ENCODE data around the gene PCYT2. TPM values are rescaled to one million over a fixed set of nuclear protein-coding genes. Genes with fewer than 3 reads are reported as not detected.
A peak's percentile ranks its signal among the peaks of the same experiment; 100 is the strongest.

Gene PCYT2
- 10 to 100 TPM; 36.0 to 64.9 (median 46.6) TPM for total RNA-seq

- DNase-seq (ENCODE audit: low spot score in 2 of 2), result peak; percentile 77 to 81
- 4 to 10% methylated on average over 27 to 65 of the region's 84 CpGs for WGBS, 2 donors
- Histone ChIP-seq H3K36me3 (peaks cover 0 to 73% (median 11%) of the 10 kb centered on the region in 3 donors), H3K9me3 (no peaks in the 10 kb centered on the region), H3K4me1 (peaks cover 0 to 29% (median 15%) of the 10 kb centered on the region in 4 donors), H3K27me3 (no peaks in the 10 kb centered on the region), H3K27ac (peak within 1 kb of the TSS; percentile 65 to 95 (median 86)), H3K4me3 (peak within 1 kb of the TSS; percentile 71 to 89 (median 77))
- TF ChIP-seq CTCF (IDR thresholded peaks at IDR 0.05) (peak in 1 of 5 experiments; percentile 8), POLR2A (IDR thresholded peaks at IDR 0.05) (peak in 1 of 2 donors; percentile 77), EP300 (IDR thresholded peaks at IDR 0.05) (no peak)
Measured at GRCh38 chr17:81911277-81911961, at the start of gene PCYT2. PCYT2 (minus strand) TSS chr17:81911399; CDS start chr17:81911355, 44 bp downstream.

GRCh38 chr17:81960130-81960958 is 49.1 kb upstream of the PCYT2 start:
- no peaks in the 10 kb centered on the region for H3K36me3 ChIP-seq
- no peak for TF ChIP-seq EP300 (IDR thresholded peaks at IDR 0.05)
- no peak for TF ChIP-seq POLR2A (IDR thresholded peaks at IDR 0.05)
- no peak overlapping the region for H3K27ac ChIP-seq
- H3K27me3 ChIP-seq, result peaks cover 4 to 78% of the 10 kb centered on the region in 2 donors
- 2 to 4% methylated on average over 10 to 53 of the region's 98 CpGs for WGBS, 2 donors
- no peak for DNase-seq (ENCODE audit: low spot score in 2 of 2)
- peak overlapping the region in 3 of 4 donors; percentile 22 to 54 (median 36) for H3K4me3 ChIP-seq
- peaks cover 0 to 29% (median 10%) of the 10 kb centered on the region in 4 donors for H3K4me1 ChIP-seq
- no peaks in the 10 kb centered on the region for H3K9me3 ChIP-seq

- Histone ChIP-seq H3K4me1 (peaks cover 0 to 29% (median 10%) of the 10 kb centered on the region in 4 donors), H3K27ac (no peak overlapping the region), H3K27me3 (peaks cover 4 to 84% of the 10 kb centered on the region in 2 donors), H3K4me3 (peak overlapping the region in 3 of 4 donors; percentile 22 to 54 (median 36)), H3K9me3 (no peaks in the 10 kb centered on the region), H3K36me3 (no peaks in the 10 kb centered on the region)
- TF ChIP-seq CTCF (IDR thresholded peaks at IDR 0.05) (peak; percentile 81 to 100 (median 95)), EP300 (IDR thresholded peaks at IDR 0.05) (no peak), POLR2A (IDR thresholded peaks at IDR 0.05) (no peak)
- peak; percentile 50 to 52 for DNase-seq (ENCODE audit: low spot score in 2 of 2)
- 1 to 7% methylated on average over 8 to 72 of the region's 112 CpGs for WGBS, 2 donors
Measured at GRCh38 chr17:81959362-81960129, 48.3 kb upstream of the PCYT2 start.

- H3K27me3 ChIP-seq, result peaks cover 4 to 84% of the 10 kb centered on the region in 2 donors
- H3K4me3 ChIP-seq, result no peak overlapping the region
- no peak overlapping the region for H3K27ac ChIP-seq
- no peak for DNase-seq (ENCODE audit: low spot score in 2 of 2)
- TF ChIP-seq CTCF (IDR thresholded peaks at IDR 0.05) (no peak), POLR2A (IDR thresholded peaks at IDR 0.05) (no peak), EP300 (IDR thresholded peaks at IDR 0.05) (no peak)
- peaks cover 0 to 29% (median 10%) of the 10 kb centered on the region in 4 donors for H3K4me1 ChIP-seq
- no peaks in the 10 kb centered on the region for H3K9me3 ChIP-seq
- no peaks in the 10 kb centered on the region for H3K36me3 ChIP-seq
- WGBS, 2 donors, result 59 to 65% methylated on average over 8 to 9 of the region's 15 CpGs
Measured at GRCh38 chr17:81958633-81959342, 47.6 kb upstream of the PCYT2 start.
